Activated naive CD4-positive, alpha-beta T cell treated with anti-CD3 and anti-CD28 coated beads, Interleukin-2, amount 50 U/mL, for 24 hours (primary cell): ENCODE results near the gene PAK4.
"Not testable (repeated sequence)": the region's sequence is repeated elsewhere in the genome, so short reads cannot be mapped to it uniquely, and the experiment has no call there.

Source experiments
- H3K27ac Mint-ChIP-seq: one replicate; pipeline ENCODE4 v1.8.0; 2021; ENCODE audit warnings: mild to moderate bottlenecking, mixed read lengths
- H3K27me3 Mint-ChIP-seq: one replicate; pipeline ENCODE4 v1.8.0; 2021; ENCODE audit warnings: mixed read lengths
- H3K36me3 Mint-ChIP-seq: one replicate; pipeline ENCODE4 v1.8.0; 2021; ENCODE audit warnings: mixed read lengths
- H3K4me1 Mint-ChIP-seq: one replicate; pipeline ENCODE4 v1.8.0; 2021; ENCODE audit warnings: mixed read lengths
- H3K4me3 Mint-ChIP-seq: one replicate; pipeline ENCODE4 v1.8.0; 2021; ENCODE audit warnings: mild to moderate bottlenecking, mixed read lengths
- H3K9me3 Mint-ChIP-seq: one replicate; pipeline ENCODE4 v1.8.0; 2021; ENCODE audit warnings: mixed read lengths

Gene PAK4

DNA sequence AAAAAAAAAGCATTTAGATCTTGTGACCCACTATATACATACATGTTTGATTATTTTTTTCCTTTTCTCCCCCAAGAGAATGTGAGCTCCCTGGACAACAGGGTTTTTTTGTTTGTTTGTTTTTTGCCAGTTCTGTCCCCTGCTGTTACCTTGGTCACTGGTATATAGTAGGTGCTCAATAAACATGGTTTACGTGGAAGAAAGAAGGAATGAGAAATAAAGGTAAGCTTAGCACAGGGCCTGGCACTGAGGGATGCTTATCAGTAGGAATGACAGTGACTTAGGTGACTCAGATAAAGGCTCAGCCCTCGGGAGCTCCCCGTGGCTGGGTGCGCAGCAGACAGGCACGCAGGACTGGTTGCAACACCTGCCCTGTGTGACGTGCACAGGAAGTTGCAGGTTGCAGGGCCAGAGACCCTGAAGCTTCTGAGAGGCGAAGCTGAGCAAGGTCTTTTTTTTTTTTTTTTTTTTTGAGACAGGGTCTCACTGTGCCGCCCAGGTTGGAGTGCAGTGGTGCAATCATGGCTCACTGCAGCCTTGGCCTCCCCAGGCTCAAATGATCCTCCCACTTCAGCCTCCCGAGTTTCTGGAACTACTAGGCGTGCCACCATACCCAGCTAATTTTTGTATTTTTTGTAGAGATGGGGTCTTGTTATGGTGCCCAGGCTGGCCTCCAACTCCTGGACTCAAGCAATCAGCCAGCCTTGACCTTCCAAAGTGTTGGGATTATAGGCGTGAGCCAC lies 10.3 kb upstream of the PAK4 start:
- Mint-ChIP-seq H3K27me3 (no peaks in the 10 kb centered on the region), H3K27ac (no peak overlapping the region), H3K4me3 (no peak overlapping the region), H3K36me3 (no peaks in the 10 kb centered on the region), H3K9me3 (no peaks in the 10 kb centered on the region), H3K4me1 (peaks cover 6% of the 10 kb centered on the region)

DNA sequence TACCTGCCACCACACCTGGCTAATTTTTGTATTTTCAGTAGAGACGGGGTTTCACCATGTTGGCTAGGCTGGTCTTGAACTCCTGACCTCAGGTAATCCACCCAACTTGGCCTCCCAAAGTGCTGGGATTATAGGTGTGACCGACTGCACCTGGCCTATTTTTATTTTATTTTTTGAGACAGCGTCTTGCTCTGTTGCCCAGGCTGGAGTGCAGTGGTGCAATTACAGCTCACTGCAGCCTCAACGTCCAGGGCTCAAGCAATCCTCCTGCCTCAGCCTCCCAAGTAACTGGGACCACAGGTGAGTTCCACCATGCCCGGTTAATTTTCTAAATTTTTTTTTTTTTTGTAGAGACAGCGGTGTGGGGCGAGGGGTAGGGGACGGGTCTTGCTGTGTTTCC lies 8.6 kb upstream of the PAK4 start:
- not testable (repeated sequence) for H3K4me3 Mint-ChIP-seq

DNA sequence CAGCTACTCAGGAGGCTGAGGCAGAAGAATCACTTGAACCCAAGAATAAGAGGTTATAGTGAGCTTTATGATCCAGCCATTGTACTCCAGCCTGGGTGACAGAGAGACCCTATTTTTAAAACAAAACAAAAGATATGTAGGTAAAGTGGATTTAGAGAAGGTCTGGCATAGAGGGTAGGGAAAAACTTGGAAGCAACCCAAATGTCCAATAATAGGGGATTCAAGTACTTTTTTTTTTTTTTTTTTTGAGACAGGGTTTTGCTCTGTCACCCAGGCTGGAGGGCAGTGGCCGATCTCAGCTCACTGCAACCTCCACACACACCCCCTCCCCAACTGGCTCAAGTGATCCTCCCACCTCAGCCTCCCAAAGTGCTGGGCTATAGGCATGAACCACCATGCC lies 5.8 kb upstream of the PAK4 start:
- no peak overlapping the region for H3K27ac Mint-ChIP-seq
- peaks cover 15% of the 10 kb centered on the region for H3K4me1 Mint-ChIP-seq
- no peaks in the 10 kb centered on the region for H3K9me3 Mint-ChIP-seq
- H3K36me3 Mint-ChIP-seq = no peaks in the 10 kb centered on the region
- no peak overlapping the region for H3K4me3 Mint-ChIP-seq
- H3K27me3 Mint-ChIP-seq = no peaks in the 10 kb centered on the region

More for the DNA sequence above, 8.6 kb upstream of the PAK4 start:
- H3K27me3 Mint-ChIP-seq, H3K4me1 Mint-ChIP-seq, H3K9me3 Mint-ChIP-seq, H3K36me3 Mint-ChIP-seq, H3K27ac Mint-ChIP-seq: not testable (repeated sequence)

DNA sequence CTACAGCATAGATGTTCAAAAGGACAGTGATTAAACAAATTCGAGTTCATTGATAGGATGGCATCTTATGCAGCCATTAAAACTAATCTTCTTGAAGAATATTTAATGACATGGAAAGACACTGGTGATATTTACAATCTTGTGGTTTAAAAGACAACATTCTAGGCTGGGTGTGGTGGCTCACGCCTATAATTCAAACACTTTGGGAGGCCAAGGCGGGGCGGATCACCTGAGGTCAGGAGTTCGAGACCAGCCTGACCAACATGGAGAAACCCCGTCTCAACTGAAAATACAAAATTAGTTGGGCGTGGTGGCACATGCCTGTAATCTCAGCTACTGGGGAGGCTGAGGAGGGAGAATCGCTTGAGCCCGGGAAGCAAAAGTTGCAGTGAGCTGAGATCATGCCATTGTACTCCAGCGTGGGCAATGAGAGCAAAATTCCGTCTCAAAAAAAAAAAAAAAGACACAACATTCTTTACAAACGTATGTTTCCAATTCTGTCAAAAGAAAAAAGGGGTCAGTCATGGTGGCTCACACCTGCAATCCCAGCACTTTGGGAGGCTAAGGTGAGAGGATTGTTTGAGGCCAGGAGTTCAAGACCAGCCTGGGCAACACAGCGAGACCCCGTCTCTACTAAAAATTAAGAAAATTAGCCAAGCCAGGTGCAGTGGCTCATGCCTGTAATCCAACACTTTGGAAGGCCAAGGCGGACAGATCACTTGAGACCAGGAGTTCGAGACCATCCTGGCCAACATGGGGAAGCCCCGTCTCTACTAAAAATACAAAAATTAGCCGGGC lies 2.5 kb upstream of the PAK4 start:
- no peaks in the 10 kb centered on the region for H3K36me3 Mint-ChIP-seq
- H3K4me3 Mint-ChIP-seq = no peak overlapping the region
- no peak overlapping the region for H3K27ac Mint-ChIP-seq
- peaks cover 39% of the 10 kb centered on the region for H3K4me1 Mint-ChIP-seq
- no peaks in the 10 kb centered on the region for H3K9me3 Mint-ChIP-seq
- no peaks in the 10 kb centered on the region for H3K27me3 Mint-ChIP-seq

DNA sequence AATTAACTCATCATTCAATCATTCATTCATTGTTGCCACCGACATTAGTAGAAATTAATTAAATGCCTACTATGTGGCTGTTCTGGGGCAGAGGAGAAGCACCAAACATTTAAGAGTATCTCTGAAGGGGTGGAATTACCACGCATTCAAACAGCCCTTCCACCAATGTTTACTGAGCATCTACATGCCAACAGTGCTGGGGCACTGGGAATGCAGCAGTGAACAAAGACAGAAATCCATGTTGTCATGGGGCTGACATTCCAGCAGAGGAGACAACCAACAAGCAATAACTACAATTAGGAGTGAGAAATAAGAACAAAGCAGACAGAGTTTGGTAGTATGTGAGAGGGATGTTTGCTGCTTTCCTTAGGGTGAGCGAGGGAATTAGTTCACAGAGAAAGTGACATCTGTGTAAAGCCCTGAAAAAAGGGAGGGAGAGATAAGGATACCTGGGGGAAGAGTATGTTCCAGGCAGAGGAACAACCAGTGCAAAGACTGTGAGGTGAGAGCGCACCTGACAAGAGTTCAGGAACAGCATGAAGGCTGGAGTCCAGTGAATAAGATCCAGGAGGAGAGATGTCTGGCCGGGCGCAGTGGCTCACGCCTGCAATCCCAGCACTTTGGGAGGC lies 1.3 kb upstream of the PAK4 start:
- Mint-ChIP-seq H3K27ac (peak overlapping the region; percentile 56), H3K9me3 (no peaks in the 10 kb centered on the region), H3K36me3 (no peaks in the 10 kb centered on the region), H3K4me3 (peak overlapping the region; percentile 87), H3K4me1 (peaks cover 43% of the 10 kb centered on the region), H3K27me3 (no peaks in the 10 kb centered on the region)

DNA sequence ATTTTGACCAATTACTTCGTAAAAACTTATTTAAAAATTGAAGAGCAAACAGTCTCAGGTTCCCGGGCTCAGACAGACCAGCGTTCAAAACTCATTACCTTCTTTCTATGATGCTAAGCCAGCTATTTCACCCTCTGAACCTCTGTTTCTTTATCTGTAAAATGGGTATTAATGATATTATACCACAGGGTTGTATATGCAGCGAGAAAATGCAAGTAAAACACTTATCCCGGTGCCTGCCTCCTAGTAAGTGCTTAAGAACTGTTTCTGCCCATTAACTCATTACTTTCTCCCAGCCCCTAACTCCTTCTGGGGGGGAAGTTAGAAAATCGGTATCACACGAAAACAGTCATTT lies 410 bp upstream of the PAK4 start:
- peak overlapping the region; percentile 95 for H3K4me3 Mint-ChIP-seq
- no peaks in the 10 kb centered on the region for H3K27me3 Mint-ChIP-seq
- H3K36me3 Mint-ChIP-seq = no peaks in the 10 kb centered on the region
- peaks cover 48% of the 10 kb centered on the region for H3K4me1 Mint-ChIP-seq
- H3K27ac Mint-ChIP-seq = peak overlapping the region; percentile 98
- H3K9me3 Mint-ChIP-seq = no peaks in the 10 kb centered on the region

DNA sequence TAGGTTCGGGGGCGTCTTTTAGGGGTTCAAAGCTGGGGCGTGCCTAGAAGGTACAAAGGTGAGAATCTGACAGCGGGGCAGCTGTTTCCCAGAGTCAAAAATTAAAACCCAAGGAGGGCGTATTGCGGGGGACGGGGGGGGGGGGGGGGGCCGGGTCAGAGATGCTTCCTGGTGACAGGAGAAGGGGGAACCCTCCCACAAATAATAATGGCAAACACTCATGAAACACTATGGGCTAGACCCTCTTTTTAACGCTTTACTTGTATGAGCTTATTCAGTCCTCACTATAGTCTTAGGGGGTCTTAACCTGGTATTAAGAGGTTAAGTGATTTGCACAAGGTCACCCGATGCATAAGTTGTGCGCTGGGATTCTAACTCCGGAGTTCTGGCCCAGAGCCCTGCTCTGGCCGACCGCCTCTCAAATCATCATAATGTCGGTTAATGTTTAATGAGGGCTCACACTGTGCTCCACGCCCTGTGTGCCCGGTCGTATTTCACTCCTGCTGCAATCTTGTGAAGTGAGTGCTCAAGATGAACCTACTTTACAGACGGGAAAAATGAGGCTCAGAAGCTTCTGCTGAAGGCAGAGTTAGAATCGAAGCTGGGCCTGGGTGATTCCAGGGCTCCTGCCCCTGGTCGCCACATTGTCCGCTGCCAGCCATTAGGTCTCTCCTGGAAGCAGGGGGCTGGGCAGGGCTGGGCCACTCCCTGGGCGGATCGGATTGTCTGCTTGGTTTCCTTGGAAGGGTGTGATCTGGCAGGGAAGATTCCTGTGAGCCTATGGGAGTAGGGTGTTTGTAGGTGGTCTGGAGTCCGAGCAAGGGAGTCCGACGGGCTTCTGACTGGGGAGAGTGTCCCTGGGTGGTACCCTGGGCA lies 964 bp downstream of the PAK4 start:
- no peaks in the 10 kb centered on the region for H3K27me3 Mint-ChIP-seq
- H3K27ac Mint-ChIP-seq = peak overlapping the region; percentile 98
- H3K4me3 Mint-ChIP-seq = peak overlapping the region; percentile 95
- H3K9me3 Mint-ChIP-seq = no peaks in the 10 kb centered on the region
- H3K36me3 Mint-ChIP-seq = no peaks in the 10 kb centered on the region
- peaks cover 60% of the 10 kb centered on the region for H3K4me1 Mint-ChIP-seq

DNA sequence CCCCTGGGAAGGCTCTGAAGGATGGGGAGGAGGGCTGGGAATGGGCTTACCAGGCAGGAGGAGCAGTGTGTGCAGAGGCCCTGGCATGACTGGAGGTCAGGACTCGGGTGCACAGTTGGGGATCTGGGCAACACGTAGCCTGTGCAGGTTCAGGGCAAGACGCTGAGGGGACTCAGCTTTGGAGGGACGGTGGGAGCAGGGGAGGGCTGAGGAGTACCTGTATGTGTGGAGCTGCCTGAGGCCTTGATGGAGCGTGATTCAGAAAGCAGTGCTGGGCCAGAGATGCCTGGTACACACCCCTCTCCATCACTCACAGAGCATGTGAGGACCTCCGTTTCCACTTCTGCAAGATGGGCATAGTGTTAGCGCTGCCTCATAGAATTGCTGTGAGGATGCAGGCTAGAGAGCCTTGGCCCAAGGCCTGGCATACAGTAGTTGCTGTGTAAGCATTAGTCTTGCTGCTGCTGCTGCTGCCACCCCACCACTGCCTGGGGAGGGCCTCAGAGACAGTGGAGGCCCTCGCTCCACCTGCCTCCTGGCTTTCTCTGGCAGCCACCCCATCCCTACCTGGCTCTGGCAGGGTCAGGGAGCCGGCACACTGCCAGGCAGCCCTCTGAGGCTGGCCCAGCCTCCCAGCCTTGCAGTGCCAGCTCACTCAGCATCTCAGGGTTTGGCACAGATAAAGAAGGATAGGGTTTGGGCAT lies 2.4 kb downstream of the PAK4 start:
- H3K36me3 Mint-ChIP-seq = no peaks in the 10 kb centered on the region
- H3K4me1 Mint-ChIP-seq = peaks cover 64% of the 10 kb centered on the region
- H3K27me3 Mint-ChIP-seq = no peaks in the 10 kb centered on the region
- no peaks in the 10 kb centered on the region for H3K9me3 Mint-ChIP-seq
- peak overlapping the region; percentile 62 for H3K4me3 Mint-ChIP-seq
- H3K27ac Mint-ChIP-seq = peak overlapping the region; percentile 17

DNA sequence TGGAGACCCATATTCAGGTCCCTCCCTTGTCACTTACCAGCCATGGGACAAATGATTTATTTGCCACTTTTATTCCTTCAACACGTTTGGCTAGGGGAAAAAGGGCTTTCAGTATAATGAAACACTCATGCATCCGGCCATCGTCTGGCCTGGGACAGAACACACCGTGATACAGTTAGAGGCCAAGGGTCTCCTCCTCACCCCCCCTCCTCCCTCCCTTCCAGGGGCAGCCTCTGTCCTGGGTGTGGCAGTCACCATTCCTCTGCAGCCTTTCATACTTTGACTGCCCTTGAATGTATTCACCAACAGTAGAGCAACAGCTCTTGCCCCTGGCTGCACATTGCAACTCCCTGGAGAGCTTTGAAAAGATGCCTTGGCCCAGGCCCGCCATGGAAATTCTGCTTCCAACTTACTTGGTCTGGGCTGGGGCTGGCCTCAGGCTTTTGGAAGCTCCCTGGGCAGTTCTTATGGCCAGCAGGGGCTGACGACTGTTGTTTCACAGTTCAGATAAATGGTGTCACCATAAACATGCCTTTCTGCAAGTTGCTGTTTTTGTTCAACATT lies 3.0 kb downstream of the PAK4 start:
- Mint-ChIP-seq H3K36me3 (no peaks in the 10 kb centered on the region), H3K4me3 (no peak overlapping the region), H3K27ac (peak overlapping the region; percentile 17), H3K27me3 (no peaks in the 10 kb centered on the region), H3K4me1 (peaks cover 64% of the 10 kb centered on the region), H3K9me3 (no peaks in the 10 kb centered on the region)

DNA sequence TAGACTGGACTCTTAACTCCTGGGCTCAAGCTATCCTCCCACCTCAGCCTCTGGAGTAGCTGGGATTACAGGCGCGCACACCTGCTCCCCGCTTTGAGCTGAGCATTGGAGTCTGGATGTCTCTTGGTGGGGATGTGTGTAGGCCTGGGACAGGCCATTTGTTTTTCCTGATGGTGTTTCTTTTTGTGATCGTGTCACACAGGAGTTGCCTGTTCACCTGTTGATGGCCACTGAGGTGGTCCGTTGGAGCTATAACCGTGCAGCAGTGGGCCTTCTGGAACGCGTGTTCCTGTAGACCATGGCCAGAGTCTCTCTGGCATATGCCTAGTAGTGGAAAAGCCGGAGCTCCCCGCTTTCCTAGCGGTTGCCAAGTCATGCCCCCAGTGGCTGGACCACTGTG lies 3.5 kb downstream of the PAK4 start:
- Mint-ChIP-seq H3K4me1 (peaks cover 63% of the 10 kb centered on the region), H3K9me3 (no peaks in the 10 kb centered on the region), H3K4me3 (no peak overlapping the region), H3K27me3 (no peaks in the 10 kb centered on the region), H3K36me3 (no peaks in the 10 kb centered on the region), H3K27ac (no peak overlapping the region)

DNA sequence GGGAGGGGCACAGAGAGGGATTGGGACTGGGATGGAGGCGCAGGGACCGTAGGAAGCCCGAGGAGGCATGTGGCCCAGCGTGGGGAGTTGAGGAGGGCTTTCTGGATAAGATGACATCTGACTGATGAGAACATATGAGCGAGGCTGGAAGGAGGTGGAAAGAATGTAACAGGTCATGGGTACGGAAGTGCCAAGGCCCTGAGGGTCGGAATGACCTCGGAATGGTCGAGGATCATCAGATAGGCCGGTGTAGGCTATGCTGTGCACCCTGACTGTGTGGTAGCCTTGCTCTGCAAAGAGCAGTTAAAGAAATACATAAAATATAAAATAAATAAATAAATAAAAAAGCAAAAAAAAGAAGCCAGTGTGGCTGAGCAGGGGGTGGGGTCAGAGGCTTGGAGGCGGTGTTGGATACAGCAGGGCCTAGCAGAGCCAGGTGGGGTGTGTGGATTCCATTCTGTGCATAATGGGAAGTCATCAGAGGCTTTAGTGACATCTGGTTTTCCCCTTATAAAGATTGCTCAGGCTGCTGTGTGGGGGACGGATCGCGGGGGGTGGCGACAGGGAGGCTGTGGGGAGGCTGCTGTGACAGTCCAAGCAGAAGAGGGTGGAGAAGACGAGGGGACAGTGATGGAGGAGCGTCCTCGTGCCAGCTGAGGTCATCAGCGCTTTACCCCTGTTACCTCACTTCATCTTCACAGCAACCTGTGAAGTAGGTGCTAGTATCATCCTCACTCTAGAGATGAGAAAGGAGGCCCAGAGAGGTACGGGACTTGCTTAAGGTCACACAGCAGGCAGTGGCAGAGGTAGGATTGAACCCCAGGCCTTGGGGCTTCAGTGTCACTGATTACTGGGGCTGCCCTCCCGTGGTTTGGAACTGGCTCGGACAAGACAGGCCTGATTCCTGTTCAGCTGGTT lies 5.0 kb downstream of the PAK4 start:
- H3K4me1 Mint-ChIP-seq = peaks cover 56% of the 10 kb centered on the region
- H3K27ac Mint-ChIP-seq = no peak overlapping the region
- H3K36me3 Mint-ChIP-seq = no peaks in the 10 kb centered on the region
- no peaks in the 10 kb centered on the region for H3K9me3 Mint-ChIP-seq
- H3K4me3 Mint-ChIP-seq = no peak overlapping the region
- no peaks in the 10 kb centered on the region for H3K27me3 Mint-ChIP-seq

DNA sequence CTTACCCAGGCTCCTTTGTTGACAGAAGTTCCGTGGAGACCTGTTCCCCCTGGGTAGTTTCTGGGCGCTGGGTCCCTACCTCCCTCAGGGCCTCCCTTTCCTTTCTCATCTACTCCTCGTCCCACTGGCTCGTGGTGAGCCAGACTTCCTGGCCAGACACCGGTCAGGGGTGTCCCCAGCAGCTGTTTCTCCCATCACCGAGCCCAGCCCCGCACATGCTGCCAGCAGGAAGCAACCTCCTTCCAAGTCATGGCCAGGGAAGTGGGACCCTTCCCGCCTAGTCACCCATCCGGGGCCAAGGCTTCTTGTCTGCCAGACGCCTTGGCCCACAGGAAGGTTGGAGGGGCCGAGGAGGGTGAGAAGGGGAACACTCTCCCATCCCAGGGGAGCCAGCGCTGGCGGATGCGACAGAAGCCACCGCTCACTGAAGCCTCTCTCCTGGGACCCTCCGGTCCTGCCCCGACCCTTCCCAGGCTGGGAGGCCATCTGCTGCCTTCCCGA lies 5.7 kb downstream of the PAK4 start:
- no peaks in the 10 kb centered on the region for H3K9me3 Mint-ChIP-seq
- H3K4me1 Mint-ChIP-seq = peaks cover 50% of the 10 kb centered on the region
- no peaks in the 10 kb centered on the region for H3K36me3 Mint-ChIP-seq
- no peak overlapping the region for H3K27ac Mint-ChIP-seq
- H3K27me3 Mint-ChIP-seq = no peaks in the 10 kb centered on the region
- H3K4me3 Mint-ChIP-seq = no peak overlapping the region

DNA sequence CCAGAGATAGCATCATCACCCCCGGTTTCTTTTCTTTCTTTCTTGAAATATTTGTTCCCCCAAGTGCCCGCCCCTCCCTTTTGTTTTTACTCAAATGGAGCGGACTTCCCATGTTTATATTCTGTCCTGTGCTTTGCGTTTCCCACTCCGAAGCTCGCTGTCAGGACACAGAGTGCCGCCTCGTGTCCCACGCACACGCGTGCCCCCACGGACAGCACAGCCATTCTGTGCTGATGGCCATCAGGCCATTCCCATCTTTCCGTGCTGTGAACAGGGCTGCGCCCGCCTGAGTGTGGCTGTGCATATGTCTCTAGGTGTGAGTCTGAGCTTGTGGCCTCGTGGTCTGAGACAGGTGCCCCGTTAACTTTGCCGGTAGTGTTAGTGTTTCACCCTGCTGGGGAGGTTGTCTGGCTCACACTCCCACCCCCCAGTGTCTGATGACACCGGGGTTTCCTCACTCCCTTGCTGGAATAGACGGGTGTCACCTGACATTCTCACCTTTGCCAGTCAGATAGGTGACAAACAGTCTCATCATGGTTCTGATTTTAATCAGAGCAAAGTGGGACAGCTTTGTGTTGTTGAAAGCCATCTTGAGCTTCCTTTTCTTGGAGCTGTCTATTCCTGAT lies 6.9 kb downstream of the PAK4 start:
- no peaks in the 10 kb centered on the region for H3K9me3 Mint-ChIP-seq
- H3K36me3 Mint-ChIP-seq = no peaks in the 10 kb centered on the region
- H3K4me3 Mint-ChIP-seq = no peak overlapping the region
- H3K4me1 Mint-ChIP-seq = peaks cover 50% of the 10 kb centered on the region
- no peaks in the 10 kb centered on the region for H3K27me3 Mint-ChIP-seq
- peak overlapping the region; percentile 65 for H3K27ac Mint-ChIP-seq
